Brain pericyte (primary cell): Measurements from ENCODE around the gene MME.

Source experiments
- DNase-seq: peaks from one replicate; pipeline ENCODE4 v3.0.0-alpha.2; 2012; ENCODE audit warnings: low read depth, low spot score

MME gene

GRCh38 chr3:155231792-155232191, 151.7 kb downstream of the MME start:
- DNase-seq = no peak

- no peak for DNase-seq
Observed at GRCh38 chr3:155232605-155233004, 152.5 kb downstream of the MME start.

GRCh38 chr3:155233213-155233612, 153.1 kb downstream of the MME start:
- no peak for DNase-seq
